H1 (cell line): Measurements from ENCODE around the gene DDHD1.

Experiments
- CBX8 ChIP-seq: fragments of 300-800, 300-1000 bp; sonication (generic); IDR thresholded peaks from 2 replicates; pipeline ENCODE4 v1.7.1; 2016; ENCODE audit warnings: low read depth, low read length, borderline replicate concordance
- CTCF ChIP-seq, 3 experiments: IDR thresholded peaks; 1 replicate in 2 of 3; 2 replicates in 1 of 3; pipeline versions ENCODE4 v1.5.1 to v1.6.1; 2011; ENCODE audit warnings: low read length in 3 of 3, mild to moderate bottlenecking in 3 of 3, inconsistent platforms in 2 of 3, low read depth in 1 of 3, moderate library complexity in 1 of 3; ENCODE audit not compliant: insufficient read depth in 1 of 3; ENCODE audit errors: control extremely low read depth in 1 of 3
- JUN ChIP-seq: IDR thresholded peaks from 2 replicates; pipeline ENCODE4 v1.6.1; 2011; ENCODE audit warnings: low read depth, mild to moderate bottlenecking, improper control_type of control experiment, low read length
- SP1 ChIP-seq: IDR thresholded peaks from 2 replicates; pipeline ENCODE4 v1.6.1; 2011; ENCODE audit warnings: low read depth, low read length
- SP4 ChIP-seq: IDR thresholded peaks from 2 replicates; pipeline ENCODE4 v1.6.1; 2012; ENCODE audit warnings: low read length, inconsistent platforms
- ZNF274 ChIP-seq: IDR thresholded peaks from 2 replicates; pipeline ENCODE4 v1.7.0; 2012; ENCODE audit warnings: low read length, borderline replicate concordance; ENCODE audit errors: extremely low read depth

GRCh38 chr14:53064475-53064874 is 88.6 kb downstream of the DDHD1 start:
- no peak for TF ChIP-seq SP4
- no peak for TF ChIP-seq CTCF (IDR thresholded peaks at IDR 0.05; ENCODE audit: control extremely low read depth in 1 of 3, insufficient read depth in 1 of 3, low read depth in 1 of 3, low read length in 3 of 3)
- no peak for TF ChIP-seq ZNF274
- TF ChIP-seq SP1, result no peak
- no peak for TF ChIP-seq JUN
- TF ChIP-seq CBX8, result no peak
